Small intestine (tissue), 16 donors: ENCODE data around the gene NELL2. TPM values are rescaled to one million over a fixed set of nuclear protein-coding genes. Genes with fewer than 3 reads are reported as not detected.
A peak's percentile ranks its signal among the peaks of the same experiment; 100 is the strongest.
"Not testable (repeated sequence)": the region's sequence is repeated elsewhere in the genome, so short reads cannot be mapped to it uniquely, and the experiment has no call there.

Source experiments
- DNase-seq, 2 donors: peaks; one replicate each; pipeline versions ENCODE4 v3.0.0 to v3.0.0-alpha.2; 2013
- FAIRE-seq: peaks from 2 replicates; lab custom pipeline; 2012; peaks lifted over from hg19 to GRCh38; lab: Jason Lieb, UNC
- H3K27ac ChIP-seq, 3 donors: one replicate each; pipeline ENCODE4 v1.5.1; 2013; ENCODE audit warnings: low read length in 2 of 3, mild to moderate bottlenecking in 2 of 3, control low read depth in 1 of 3, inconsistent platforms in 1 of 3, low read depth in 1 of 3, moderate library complexity in 1 of 3
- H3K27me3 ChIP-seq, 3 donors: one replicate each; pipeline ENCODE4 v1.6.1; 2013; ENCODE audit warnings: low read length in 3 of 3, inconsistent platforms in 1 of 3; ENCODE audit not compliant: control insufficient read depth in 3 of 3, insufficient read depth in 3 of 3
- H3K36me3 ChIP-seq, 3 donors: one replicate each; pipeline ENCODE4 v1.6.1; 2013; ENCODE audit warnings: low read length in 3 of 3, inconsistent platforms in 1 of 3, low read depth in 1 of 3, mild to moderate bottlenecking in 1 of 3, moderate library complexity in 1 of 3; ENCODE audit not compliant: control insufficient read depth in 3 of 3, insufficient read depth in 2 of 3
- H3K4me1 ChIP-seq, 3 donors: one replicate each; pipeline ENCODE4 v1.6.1; 2013; ENCODE audit warnings: low read length in 2 of 3, inconsistent platforms in 1 of 3, low read depth in 1 of 3, mild to moderate bottlenecking in 1 of 3, moderate library complexity in 1 of 3; ENCODE audit not compliant: control insufficient read depth in 3 of 3, insufficient read depth in 2 of 3
- H3K4me3 ChIP-seq, 3 donors: one replicate each; pipeline ENCODE4 v1.5.1; 2013; ENCODE audit warnings: low read length in 3 of 3, control low read depth in 1 of 3, inconsistent platforms in 1 of 3, low read depth in 1 of 3, mild to moderate bottlenecking in 1 of 3, moderate library complexity in 1 of 3
- H3K9me3 ChIP-seq, 2 donors: one replicate each; pipeline ENCODE4 v1.6.1; 2013; ENCODE audit warnings: low read depth in 1 of 2, low read length in 1 of 2; ENCODE audit not compliant: control insufficient read depth in 2 of 2, insufficient read depth in 1 of 2
- WGBS, 3 donors: extraction: QIAGEN DNeasy Blood & Tissue Kit; methylation state at CpG; one replicate each; pipeline ENCODE4 v1.1.7; 2013; 5-methylcytosine and 5-hydroxymethylcytosine counted together
- long read RNA-seq, 10 donors: transcript quantifications; one replicate each; lab custom pipeline, GENCODE V29; 2026
- polyA plus RNA-seq, 4 donors: library from polyadenylated mRNA; stranded (reverse) in 3 of 4; unstranded in 1 of 4; fragments of 200-250 nt in 3 of 4; fragments of 120-200 nt in 1 of 4; gene quantifications; one replicate each; pipeline versions ENCODE4 v1.2.1 to v1.2.3, GENCODE V29; 2013
- donor health status: healthy with polysubstance abuse.
- donor health status: control.
- donor health status: control.
- donor health status: Bipolar disorder and iron deficiency.
- donor health status: healthy.

NELL2 gene
- 10 to 100 TPM in 3 of 4 donors, 1 to 10 TPM in 1; 4.4 to 50.8 (median 27.1) TPM for polyA plus RNA-seq
- long read RNA-seq, donor 1, transcript NELL2-205 (21 exons, 3,196 nt): minor isoform, 5 of 90 reads
- long read RNA-seq, donor 1, transcript NELL2-203 (20 exons, 3,612 nt): major isoform, 14 of 90 reads
- long read RNA-seq, donor 1, transcript NELL2-206 (2 exons, 827 nt): minor isoform, 9 of 90 reads
- long read RNA-seq, donor 1, partial matches to known transcripts: 59 of 90 reads
- long read RNA-seq, donor 1, other reads (novel, unspliced or antisense): 0 of 90 reads
- long read RNA-seq, donor 2, partial matches to known transcripts: 8 of 15 reads
- long read RNA-seq, donor 2, other reads (novel, unspliced or antisense): 0 of 15 reads
- long read RNA-seq, donor 3, transcript NELL2-206 (2 exons, 827 nt): major isoform, 16 of 56 reads
- long read RNA-seq, donor 3, partial matches to known transcripts: 36 of 56 reads
- long read RNA-seq, donor 3, other reads (novel, unspliced or antisense): 0 of 56 reads
- long read RNA-seq, donor 4: 0 reads
- long read RNA-seq, donor 5, partial matches to known transcripts: 7 of 9 reads
- long read RNA-seq, donor 5, other reads (novel, unspliced or antisense): 0 of 9 reads
- long read RNA-seq, donor 6, transcript NELL2-203 (20 exons, 3,612 nt): minor isoform, 5 of 41 reads
- long read RNA-seq, donor 6, transcript NELL2-206 (2 exons, 827 nt): major isoform, 7 of 41 reads
- long read RNA-seq, donor 6, partial matches to known transcripts: 26 of 41 reads
- long read RNA-seq, donor 6, other reads (novel, unspliced or antisense): 0 of 41 reads
- long read RNA-seq, donor 7: 0 reads
- long read RNA-seq, donor 8, partial matches to known transcripts: 0 of 1 reads
- long read RNA-seq, donor 8, other reads (novel, unspliced or antisense): 0 of 1 reads
- long read RNA-seq, donor 9, partial matches to known transcripts: 6 of 9 reads
- long read RNA-seq, donor 9, other reads (novel, unspliced or antisense): 0 of 9 reads
- long read RNA-seq, donor 10, transcript NELL2-206 (2 exons, 827 nt): minor isoform, 9 of 47 reads
- long read RNA-seq, donor 10, transcript NELL2-203 (20 exons, 3,612 nt): major isoform, 10 of 47 reads
- long read RNA-seq, donor 10, partial matches to known transcripts: 25 of 47 reads
- long read RNA-seq, donor 10, other reads (novel, unspliced or antisense): 0 of 47 reads

DNA sequence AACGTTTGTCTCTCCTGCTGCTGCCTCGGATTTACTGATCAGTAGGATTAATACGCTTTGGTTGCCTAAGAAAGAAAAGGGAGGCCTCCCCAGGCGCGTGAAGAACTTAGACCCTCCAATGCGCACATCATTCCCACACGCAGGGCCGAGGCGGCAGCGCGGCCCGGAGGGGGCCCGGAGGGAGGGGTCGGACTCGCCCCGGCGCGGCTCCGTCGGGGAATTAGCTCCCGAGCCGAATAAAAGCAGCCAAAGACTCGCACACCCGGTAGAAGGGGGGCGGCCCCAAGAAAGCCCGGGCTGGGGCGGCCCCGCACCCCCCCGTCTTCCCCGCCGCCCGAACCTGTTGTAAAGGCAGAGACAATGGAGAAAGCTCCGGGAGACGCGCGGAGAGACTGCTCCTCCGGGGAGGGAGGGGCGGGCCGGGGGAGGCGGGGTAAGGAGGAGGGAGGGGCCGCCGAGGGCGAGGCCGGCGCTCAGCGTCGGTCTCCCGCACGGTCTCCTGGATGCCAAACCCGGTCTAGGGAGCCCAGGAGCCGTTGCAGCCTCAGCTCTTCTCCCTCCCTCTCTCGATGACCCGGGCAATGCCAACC is at the start of gene NELL2:
TSS of gene NELL2 (minus strand) at position 362 of the 590 bp plus-strand sequence. CDS start 446 bp downstream, outside the sequence.
- FAIRE-seq: no peak
- Histone ChIP-seq H3K36me3 (no peaks in the 10 kb centered on the region), H3K27ac (peak within 1 kb of the TSS in 1 of 3 donors; percentile 57)

DNA sequence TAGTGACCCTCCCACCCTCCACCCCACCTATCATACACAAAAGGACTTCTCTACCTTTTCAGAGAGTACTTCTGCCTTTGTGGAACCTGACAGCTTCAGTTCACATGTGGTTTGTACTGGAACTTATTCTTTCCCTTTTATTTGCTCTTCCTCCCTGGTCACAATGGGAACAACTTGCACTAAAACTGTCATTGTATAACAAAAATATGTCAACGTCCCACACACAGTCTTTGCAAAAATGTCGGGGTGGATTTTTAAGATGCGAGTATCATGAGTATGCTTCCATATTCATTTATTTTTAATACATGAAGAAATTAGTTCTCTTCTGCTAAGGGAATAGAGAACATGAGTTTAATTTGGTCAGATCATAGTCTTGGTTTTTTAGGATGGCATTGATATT is 45.6 kb upstream of the NELL2 start:
- Histone ChIP-seq H3K4me1 (no peaks in the 10 kb centered on the region), H3K4me3 (no peak overlapping the region), H3K27me3 (peaks cover 0 to 4% (median 2%) of the 10 kb centered on the region in 3 donors), H3K36me3 (no peaks in the 10 kb centered on the region), H3K27ac (no peak overlapping the region), H3K9me3 (no peaks in the 10 kb centered on the region)
- DNase-seq: no peak
- peak; percentile 5 for FAIRE-seq
- 77 to 87% (median 87%) methylated on average over 3 of the region's 3 CpGs for WGBS, 3 donors

More for the DNA sequence above, at the start of gene NELL2:
- peaks cover 0 to 3% of the 10 kb centered on the region in 2 donors for H3K9me3 ChIP-seq
- peak within 1 kb of the TSS; percentile 50 to 98 (median 74) for H3K4me3 ChIP-seq
- WGBS, 3 donors: 0 to 1% (median 0%) methylated on average over 47 to 53 of the region's 53 CpGs
- peaks cover 0 to 21% (median 6%) of the 10 kb centered on the region in 3 donors for H3K27me3 ChIP-seq
- H3K4me1 ChIP-seq: peaks cover 0 to 11% (median 3%) of the 10 kb centered on the region in 3 donors
- DNase-seq: peak in 1 of 2 donors; percentile 73

DNA sequence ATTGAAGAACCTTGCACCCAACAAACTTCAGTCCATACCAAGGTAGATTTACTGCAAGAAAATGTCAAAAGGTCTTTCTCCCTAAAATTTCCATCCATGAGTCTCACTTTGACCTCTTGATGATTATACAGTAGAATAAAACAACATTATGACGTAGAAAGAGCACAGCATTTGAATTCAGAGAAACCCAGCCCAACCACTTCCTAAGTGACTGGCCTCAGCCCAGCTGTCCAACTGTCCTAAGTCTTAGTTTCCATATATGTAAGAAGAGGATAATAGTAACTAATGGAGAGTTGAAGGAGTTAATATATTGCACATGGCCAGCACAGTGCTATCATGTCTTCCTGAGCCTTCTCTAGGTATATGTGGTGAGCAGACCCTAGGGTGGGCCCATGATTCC is 41.0 kb upstream of the NELL2 start:
- no peaks in the 10 kb centered on the region for H3K9me3 ChIP-seq
- no peaks in the 10 kb centered on the region for H3K36me3 ChIP-seq
- DNase-seq (no peak), FAIRE-seq (no peak)
- no peak overlapping the region for H3K4me3 ChIP-seq
- peaks cover 0 to 4% (median 2%) of the 10 kb centered on the region in 3 donors for H3K27me3 ChIP-seq
- 41 to 61% (median 59%) methylated on average over 1 of the region's 1 CpG for WGBS, 3 donors
- no peaks in the 10 kb centered on the region for H3K4me1 ChIP-seq
- no peak overlapping the region for H3K27ac ChIP-seq

DNA sequence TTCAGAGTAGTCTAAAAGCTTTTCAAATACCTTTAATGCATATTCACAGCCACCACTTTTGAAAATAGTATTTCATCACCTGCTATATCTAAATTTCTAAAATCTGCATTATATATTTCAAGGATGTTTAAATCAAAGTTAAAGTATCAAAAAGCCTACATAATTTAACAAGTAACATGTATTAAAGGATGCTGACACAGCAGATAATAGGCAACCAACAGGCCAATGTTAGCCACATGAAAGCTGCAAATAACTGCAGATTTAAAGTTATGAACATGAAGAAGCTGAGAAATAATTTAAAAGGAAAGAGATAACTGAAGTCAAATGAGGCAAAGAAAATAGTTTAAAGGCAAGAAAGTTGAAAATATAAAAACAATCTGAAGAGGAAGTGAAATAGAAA is 39.8 kb upstream of the NELL2 start:
- DNase-seq: no peak
- Histone ChIP-seq H3K27me3 (peaks cover 0 to 4% (median 2%) of the 10 kb centered on the region in 3 donors), H3K4me3 (no peak overlapping the region), H3K36me3 (no peaks in the 10 kb centered on the region), H3K9me3 (no peaks in the 10 kb centered on the region), H3K27ac (no peak overlapping the region), H3K4me1 (no peaks in the 10 kb centered on the region)
- no peak for FAIRE-seq

DNA sequence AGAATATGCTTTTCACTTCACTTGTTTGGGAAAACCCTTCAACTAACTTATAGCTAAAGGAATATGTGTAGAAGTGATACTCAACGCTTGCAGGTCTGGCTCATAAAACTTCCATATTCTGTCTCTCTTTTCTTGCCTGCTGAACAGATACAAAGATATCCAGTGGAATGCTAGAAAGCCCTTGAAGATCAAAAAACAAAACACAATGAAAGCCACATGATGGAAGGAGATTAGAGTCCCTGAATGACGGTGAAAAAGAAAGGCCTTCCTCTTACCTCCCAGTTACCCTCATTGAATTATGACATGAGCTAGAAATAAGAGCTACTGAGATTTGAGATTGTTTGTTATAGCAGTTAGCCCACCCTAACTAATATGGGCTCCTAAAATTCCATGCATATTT is 28.2 kb upstream of the NELL2 start:
- Histone ChIP-seq H3K4me1 (no peaks in the 10 kb centered on the region), H3K4me3 (no peak overlapping the region), H3K36me3 (no peaks in the 10 kb centered on the region), H3K9me3 (no peaks in the 10 kb centered on the region), H3K27me3 (no peaks in the 10 kb centered on the region), H3K27ac (no peak overlapping the region)
- FAIRE-seq (no peak), DNase-seq (no peak)
- WGBS, 3 donors: 82 to 83% (median 83%) methylated on average over 2 of the region's 2 CpGs

DNA sequence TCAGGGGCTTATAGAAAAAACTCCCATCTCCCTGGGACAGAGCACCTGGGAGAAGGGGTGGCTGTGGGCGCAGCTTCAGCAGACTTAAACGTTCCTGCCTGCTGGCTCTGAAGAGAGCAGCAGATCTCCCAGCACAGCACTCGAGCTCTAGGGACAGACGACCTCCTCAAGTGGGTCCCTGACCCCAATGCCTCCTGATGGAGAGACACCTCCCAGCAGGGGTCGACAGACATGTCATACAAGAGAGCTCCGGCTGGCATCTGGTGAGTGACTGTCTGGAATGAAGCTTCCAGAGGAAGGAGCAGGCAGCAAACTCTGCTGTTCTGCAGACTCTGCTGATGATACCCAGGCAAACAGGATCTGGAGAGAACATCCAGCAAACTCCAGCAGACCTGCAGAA is 22.0 kb upstream of the NELL2 start:
- H3K9me3 ChIP-seq, H3K27ac ChIP-seq, H3K4me3 ChIP-seq, H3K27me3 ChIP-seq, FAIRE-seq, H3K36me3 ChIP-seq, DNase-seq, H3K4me1 ChIP-seq: not testable (repeated sequence)
- WGBS, 3 donors: 76 to 78% (median 77%) methylated on average over 6 of the region's 6 CpGs

DNA sequence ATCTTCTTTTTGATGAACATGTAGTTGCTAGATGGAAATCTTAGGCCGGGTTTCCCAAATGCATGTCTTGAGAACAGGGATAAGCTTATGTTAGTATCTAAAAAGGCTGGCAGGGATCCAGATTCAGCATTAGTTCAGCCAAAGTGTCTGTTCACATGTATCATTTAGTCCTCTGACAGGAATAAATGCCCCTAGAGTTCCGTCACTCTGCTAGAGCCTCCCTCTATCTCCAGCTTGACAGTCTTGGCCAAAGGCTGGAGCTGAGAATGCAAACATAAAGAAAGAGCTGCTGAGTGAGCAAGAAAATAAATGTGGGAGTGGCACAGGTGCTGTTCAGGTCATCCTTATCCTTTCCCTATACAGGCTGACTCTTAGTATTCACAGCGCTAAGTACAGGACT is 13.8 kb upstream of the NELL2 start:
- Histone ChIP-seq H3K36me3 (no peaks in the 10 kb centered on the region), H3K4me1 (no peaks in the 10 kb centered on the region), H3K9me3 (no peaks in the 10 kb centered on the region), H3K4me3 (no peak overlapping the region), H3K27ac (peak overlapping the region in 1 of 3 donors; percentile 60), H3K27me3 (no peaks in the 10 kb centered on the region)
- 80 to 89% (median 88%) methylated on average over 3 of the region's 3 CpGs for WGBS, 3 donors
- DNase-seq: peak in 1 of 2 donors; percentile 63
- FAIRE-seq: no peak
